ENCODE data around the gene TSPEAR.

GRCh38 chr21:44530903-44531605 lies 180.3 kb downstream of the TSPEAR start:
- no peak for TF ChIP-seq CTCF (IDR thresholded peaks at IDR 0.05)
- TF ChIP-seq POLR2A (IDR thresholded peaks at IDR 0.05) = no peak

All from testis (tissue), 2 donors.